NCI-H146 treated with DMSO at 0.1 percent for 48 hours (cell line): ENCODE results near the gene ROBO1.
"Not testable (repeated sequence)": the region's sequence is repeated elsewhere in the genome, so short reads cannot be mapped to it uniquely, and the experiment has no call there.

Experiments
- DNase-seq: peaks from one replicate; lab custom pipeline; 2025; ENCODE audit not compliant: unreplicated experiment; lab: John Stamatoyannopoulos, UW

Gene ROBO1

GRCh38 chr3:78728406-78729145 lies 1039.2 kb downstream of the ROBO1 start:
- peak; percentile 97 for DNase-seq

GRCh38 chr3:78726545-78726944 lies 1041.3 kb downstream of the ROBO1 start:
- DNase-seq: peak; percentile 13

- DNase-seq: no peak
These were observed 1042.0 kb downstream of the ROBO1 start for GRCh38 chr3:78725703-78726246.

GRCh38 chr3:78724859-78725258 lies 1042.9 kb downstream of the ROBO1 start:
- peak; percentile 14 for DNase-seq

GRCh38 chr3:78724364-78724763 lies 1043.4 kb downstream of the ROBO1 start:
- DNase-seq: not testable (repeated sequence)

- no peak for DNase-seq
These were observed 1045.8 kb downstream of the ROBO1 start for GRCh38 chr3:78721771-78722543.

GRCh38 chr3:78718707-78719106 lies 1049.1 kb downstream of the ROBO1 start:
- no peak for DNase-seq

- no peak for DNase-seq
These were observed 1050.8 kb downstream of the ROBO1 start for GRCh38 chr3:78717041-78717440.

GRCh38 chr3:78712941-78713340 lies 1054.9 kb downstream of the ROBO1 start:
- DNase-seq: no peak

GRCh38 chr3:78712270-78712669 lies 1055.5 kb downstream of the ROBO1 start:
- no peak for DNase-seq

GRCh38 chr3:78708565-78709073 lies 1059.2 kb downstream of the ROBO1 start:
- no peak for DNase-seq

- DNase-seq: peak; percentile 40
These were observed 1060.2 kb downstream of the ROBO1 start for GRCh38 chr3:78707609-78708008.

GRCh38 chr3:78706906-78707523 lies 1060.8 kb downstream of the ROBO1 start:
- no peak for DNase-seq

GRCh38 chr3:78703944-78704343 lies 1063.9 kb downstream of the ROBO1 start:
- DNase-seq: no peak

- DNase-seq: no peak
These were observed 1066.3 kb downstream of the ROBO1 start for GRCh38 chr3:78701537-78701936.

GRCh38 chr3:78698431-78698830 lies 1069.4 kb downstream of the ROBO1 start:
- DNase-seq: no peak

GRCh38 chr3:78697426-78697825 lies 1070.4 kb downstream of the ROBO1 start:
- DNase-seq: no peak

GRCh38 chr3:78690766-78691165 lies 1077.0 kb downstream of the ROBO1 start:
- no peak for DNase-seq

GRCh38 chr3:78689378-78689777 lies 1078.4 kb downstream of the ROBO1 start:
- DNase-seq: peak; percentile 97

- no peak for DNase-seq
These were observed 1080.3 kb downstream of the ROBO1 start for GRCh38 chr3:78687520-78687919.

GRCh38 chr3:78683284-78683683 lies 1084.5 kb downstream of the ROBO1 start:
- no peak for DNase-seq
